GM12878 (cell line): ENCODE data around the gene SOS1. TPM values are rescaled to one million over a fixed set of nuclear protein-coding genes. Genes with fewer than 3 reads are reported as not detected.

ENCODE experiments used
- ATAC-seq: fragments of 200-7000 bp; cut with Tn5 transposase; 3 replicates; pipeline ENCODE4 v1.9.1; 2020; ENCODE audit warnings: mild to moderate bottlenecking, moderate library complexity
- BruUV-seq: library from RNA; stranded (reverse); fragments of 400-500 nt; replicated peaks from 2 replicates; lab custom pipeline; 2021; lab: Mats Ljungman, UMichigan
- CTCF ChIA-PET: fragments of 300-600 bp; sonication (Branson Sonifier 250); formaldehyde crosslinking; extraction: SDS; loops from one replicate; lab custom pipeline; 2021; ENCODE audit warnings: inconsistent platforms; lab: Yijun Ruan, JAX
- POLR2A ChIA-PET: fragments of 350-600 bp; formaldehyde crosslinking; extraction: SDS; loops from one replicate; lab custom pipeline; 2021; ENCODE audit warnings: inconsistent platforms; lab: Charles Lee
- RAD21 ChIA-PET: fragments of 300-600 bp; sonication (Branson Sonifier 250); formaldehyde crosslinking; loops from one replicate; lab custom pipeline; 2023; ENCODE audit warnings: antibody characterized with exemption; ENCODE audit not compliant: unreplicated experiment; lab: Charles Lee
- SMC1A ChIA-PET: fragments of 300-600 bp; sonication (Branson Sonifier 250); formaldehyde crosslinking; loops from one replicate; lab custom pipeline; 2023; ENCODE audit not compliant: unreplicated experiment, uncharacterized antibody; lab: Charles Lee
- DNase-seq: peaks from one replicate; pipeline ENCODE4 v3.0.0-alpha.2; 2011; ENCODE audit warnings: low read depth, low spot score
- FAIRE-seq: peaks from 3 replicates; lab custom pipeline; 2011; peaks lifted over from hg19 to GRCh38; lab: Jason Lieb, UNC
- H2AFZ ChIP-seq: 2 replicates; pipeline ENCODE4 v1.6.0; 2011; ENCODE audit warnings: low read depth, low read length, control low read depth; ENCODE audit not compliant: control insufficient read depth
- H3K27ac ChIP-seq: 2 replicates; pipeline ENCODE4 v1.5.1; 2011; ENCODE audit warnings: control low read depth; ENCODE audit not compliant: control insufficient read depth, insufficient read depth
- H3K27me3 ChIP-seq, 2 experiments: replicated peaks in 1 of 2; 2 replicates each; pipeline versions ENCODE4 v1.6.0 to v1.6.1; 2011; ENCODE audit warnings: low read length in 1 of 2; ENCODE audit not compliant: control insufficient read depth in 2 of 2, insufficient read depth in 2 of 2
- H3K36me3 ChIP-seq, 2 experiments: 2 replicates each; pipeline ENCODE4 v1.5.1; 2011; ENCODE audit warnings: low read length in 1 of 2; ENCODE audit not compliant: control insufficient read depth in 2 of 2, insufficient read depth in 2 of 2
- H3K4me1 ChIP-seq: 2 replicates; pipeline ENCODE4 v1.6.1; 2011; ENCODE audit warnings: mild to moderate bottlenecking, low read length, moderate library complexity, mixed read lengths; ENCODE audit not compliant: control insufficient read depth, insufficient read depth
- H3K4me2 ChIP-seq: 2 replicates; pipeline ENCODE4 v1.6.0; 2011; ENCODE audit warnings: control low read depth; ENCODE audit not compliant: control insufficient read depth, insufficient read depth
- H3K4me3 ChIP-seq: fragments of 200-600 bp; sonication (generic); 2 replicates; pipeline ENCODE4 v1.5.1; 2016
- H3K79me2 ChIP-seq: 2 replicates; pipeline ENCODE4 v1.6.0; 2011; ENCODE audit warnings: low read length; ENCODE audit not compliant: control insufficient read depth, insufficient read depth
- H3K9ac ChIP-seq: 2 replicates; pipeline ENCODE4 v1.8.0; 2011; ENCODE audit warnings: low read length, control low read depth, mixed read lengths; ENCODE audit not compliant: control insufficient read depth, insufficient read depth
- H3K9me3 ChIP-seq: replicated peaks from 3 replicates; pipeline ENCODE4 v1.5.1; 2011; ENCODE audit warnings: mild to moderate bottlenecking, low read length; ENCODE audit not compliant: control insufficient read depth, insufficient read depth
- H4K20me1 ChIP-seq: 2 replicates; pipeline ENCODE4 v1.6.0; 2011; ENCODE audit not compliant: control insufficient read depth, insufficient read depth
- BHLHE40 ChIP-seq, 2 experiments: fragments of 450-650 bp in 1 of 2; IDR thresholded peaks; 2 replicates each; pipeline ENCODE4 v1.6.1; 2011 to 2017; ENCODE audit warnings: low read depth in 2 of 2, borderline replicate concordance in 1 of 2, improper control_type of control experiment in 1 of 2, low read length in 1 of 2, mild to moderate bottlenecking in 1 of 2
- CREB1 ChIP-seq: IDR thresholded peaks from 2 replicates; pipeline ENCODE4 v1.6.1; 2012; ENCODE audit warnings: low read depth, mild to moderate bottlenecking, inconsistent platforms
- DPF2 ChIP-seq: fragments of 450-650 bp; IDR thresholded peaks from 2 replicates; pipeline ENCODE4 v1.6.1; 2017; ENCODE audit warnings: mild to moderate bottlenecking
- EZH2 ChIP-seq: IDR thresholded peaks from 2 replicates; pipeline ENCODE4 v1.6.1; 2012; ENCODE audit warnings: low read depth, mild to moderate bottlenecking, control low read depth, inconsistent platforms, low read length, borderline replicate concordance; ENCODE audit not compliant: control insufficient read depth
- JUNB ChIP-seq: IDR thresholded peaks from 2 replicates; pipeline ENCODE4 v1.6.1; 2016; ENCODE audit warnings: antibody characterized with exemption, mild to moderate bottlenecking
- RFX5 ChIP-seq: IDR thresholded peaks from 2 replicates; pipeline ENCODE4 v1.6.1; 2011; ENCODE audit warnings: low read depth, low read length, improper control_type of control experiment
- SIN3A ChIP-seq: IDR thresholded peaks from 2 replicates; pipeline ENCODE4 v1.6.1; 2012; ENCODE audit warnings: low read depth, low read length, improper control_type of control experiment
- SMAD1 ChIP-seq: fragments of 450-650 bp; IDR thresholded peaks from 2 replicates; pipeline ENCODE4 v1.6.1; 2018; ENCODE audit warnings: mild to moderate bottlenecking, low read depth; ENCODE audit not compliant: partially characterized antibody
- SMAD5 ChIP-seq: IDR thresholded peaks from 2 replicates; pipeline ENCODE4 v1.6.1; 2016; ENCODE audit warnings: antibody characterized with exemption, low read depth
- ZZZ3 ChIP-seq: IDR thresholded peaks from 2 replicates; pipeline ENCODE4 v1.6.1; 2011; ENCODE audit warnings: low read depth; ENCODE audit not compliant: control insufficient read depth, insufficient read length
- WGBS: methylation state at CpG from one replicate; pipeline ENCODE4 v1.1.6; 2016; ENCODE audit warnings: low lambda C conversion rate; ENCODE audit not compliant: insufficient replicate concordance, insufficient coverage; ENCODE audit errors: missing lambda C conversion rate; 5-methylcytosine and 5-hydroxymethylcytosine counted together
- in situ Hi-C: fragments of 300-500 bp; cut with MboI; formaldehyde crosslinking; loops from 9 replicates; pipeline ENCODE4 v1.14.3; 2018; ENCODE audit warnings: mixed read lengths
- intact Hi-C: fragments of 100-400 bp; cut with micrococcal nuclease; formaldehyde crosslinking; loops from one replicate; pipeline ENCODE4 v1.14.2; 2022; ENCODE audit not compliant: unreplicated experiment
- polyA plus RNA-seq, 11 experiments: library from polyadenylated mRNA; depleted of rRNA in 4 of 11; unstranded in 6 of 11; stranded (reverse) in 5 of 11; fragments of >200 nt; fragmentation: Nextera tagmentation in 4 of 11; fragmentation: Illumina TruSeq in 1 of 11; extraction: Ambion mirVana in 4 of 11; extraction: Trizol in 1 of 11; gene quantifications; 1 replicate in 1 of 11; 2 replicates in 10 of 11; pipeline versions ENCODE4 v1.2.1 to v1.2.3, GENCODE V29; 2011 to 2016; ENCODE audit warnings: inconsistent platforms in 2 of 11, missing spikeins in 2 of 11, low read depth in 1 of 11
- total RNA-seq, 4 experiments: library from RNA; depleted of rRNA in 3 of 4; stranded (reverse); fragments of >200 nt in 3 of 4; fragmentation: Illumina TruSeq in 1 of 4; extraction: Trizol in 1 of 4; gene quantifications; 2 replicates each; pipeline versions ENCODE4 v1.2.1 to v1.2.3, GENCODE V29; 2013 to 2021
- TF ChIP-seq, protein P1 (sequence below): IDR thresholded peaks from 2 replicates; pipeline ENCODE4 v1.6.1; 2011; ENCODE audit warnings: low read depth, low read length, improper control_type of control experiment, borderline replicate concordance
- TF ChIP-seq, protein P2 (sequence below): fragments of 450-650 bp; IDR thresholded peaks from 2 replicates; pipeline ENCODE4 v1.6.1; 2017; ENCODE audit warnings: low read depth, mild to moderate bottlenecking, moderate library complexity
- TF ChIP-seq, protein P3 (sequence below): fragments of 450-650 bp; IDR thresholded peaks from 2 replicates; pipeline ENCODE4 v1.6.1; 2017; ENCODE audit warnings: antibody characterized with exemption, mild to moderate bottlenecking, moderate library complexity

SOS1 gene
- total and polyA plus RNA-seq, 10 of the 15 experiments (the other 5 are each of a cell fraction or from before 2014, with no cell fraction given), result 2.1 to 24.1 (median 8.5) TPM

DNA sequence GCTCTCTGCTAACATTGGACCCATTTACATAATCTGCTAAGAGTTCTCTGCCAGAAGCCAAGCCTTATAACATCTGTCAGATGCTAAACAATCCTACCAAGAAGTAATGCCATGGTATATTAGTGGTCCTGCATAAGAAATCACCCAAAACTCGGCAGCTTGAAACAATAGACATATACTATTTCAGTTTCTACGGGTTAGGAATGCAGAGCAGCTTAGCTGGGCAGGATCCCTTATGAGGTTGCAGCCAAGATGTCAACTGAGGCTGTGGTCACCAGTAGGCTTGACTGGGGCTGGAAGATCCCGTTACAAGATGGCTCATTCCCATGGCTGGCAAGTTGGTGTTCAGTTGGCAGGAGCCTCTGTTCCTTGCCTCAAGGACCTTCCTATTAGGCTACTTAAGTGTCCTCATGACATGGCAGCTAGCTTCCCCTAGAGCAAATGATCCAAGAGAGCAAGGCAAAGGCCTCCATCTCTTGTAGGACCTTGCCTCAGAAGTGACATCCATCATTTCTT lies 25.1 kb upstream of the SOS1 start:
- intact Hi-C loops (no loop called here), in situ Hi-C loops (no loop called here)
- Histone ChIP-seq H3K4me1 (no peaks in the 10 kb centered on the region), H3K9ac (no peak overlapping the region), H3K36me3 (no peaks in the 10 kb centered on the region), H3K9me3 (no peaks in the 10 kb centered on the region), H3K79me2 (no peaks in the 10 kb centered on the region), H3K4me3 (no peak overlapping the region), H3K27me3 (no peaks in the 10 kb centered on the region; a peak in 1 of 4 replicates), H4K20me1 (no peaks in the 10 kb centered on the region), H3K4me2 (no peak overlapping the region), H3K27ac (no peak overlapping the region), H2AFZ (no peak overlapping the region)
- ChIA-PET SMC1A (interaction anchor here (0.6 kb wide), 1 partner anchor 16 kb away, joined by 3 read pairs; no protein-coding TSS in a partner anchor), CTCF (no interaction called here), RAD21 (no interaction called here), POLR2A (interaction anchor here (0.7 kb wide), 1 partner anchor 1215 kb away, joined by 3 read pairs; no protein-coding TSS in a partner anchor)
- DNase-seq, result no peak
- 39% methylated on average over 3 of the region's 3 CpGs for WGBS
- FAIRE-seq, result no peak
- no TSS peak for BruUV-seq
- TF ChIP-seq ZZZ3 (no peak), SMAD1 (no peak), BHLHE40 (IDR thresholded peaks at IDR 0.05; ENCODE audit: borderline replicate concordance in 1 of 2, low read depth in 2 of 2, low read length in 1 of 2) (no peak), JUNB (no peak), EZH2 (no peak), RFX5 (no peak), CREB1 (no peak), SMAD5 (no peak), DPF2 (no peak), SIN3A (no peak)
- TF ChIP-seq, protein P1, sequence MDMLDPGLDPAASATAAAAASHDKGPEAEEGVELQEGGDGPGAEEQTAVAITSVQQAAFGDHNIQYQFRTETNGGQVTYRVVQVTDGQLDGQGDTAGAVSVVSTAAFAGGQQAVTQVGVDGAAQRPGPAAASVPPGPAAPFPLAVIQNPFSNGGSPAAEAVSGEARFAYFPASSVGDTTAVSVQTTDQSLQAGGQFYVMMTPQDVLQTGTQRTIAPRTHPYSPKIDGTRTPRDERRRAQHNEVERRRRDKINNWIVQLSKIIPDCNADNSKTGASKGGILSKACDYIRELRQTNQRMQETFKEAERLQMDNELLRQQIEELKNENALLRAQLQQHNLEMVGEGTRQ, result no peak
- TF ChIP-seq, protein P2, sequence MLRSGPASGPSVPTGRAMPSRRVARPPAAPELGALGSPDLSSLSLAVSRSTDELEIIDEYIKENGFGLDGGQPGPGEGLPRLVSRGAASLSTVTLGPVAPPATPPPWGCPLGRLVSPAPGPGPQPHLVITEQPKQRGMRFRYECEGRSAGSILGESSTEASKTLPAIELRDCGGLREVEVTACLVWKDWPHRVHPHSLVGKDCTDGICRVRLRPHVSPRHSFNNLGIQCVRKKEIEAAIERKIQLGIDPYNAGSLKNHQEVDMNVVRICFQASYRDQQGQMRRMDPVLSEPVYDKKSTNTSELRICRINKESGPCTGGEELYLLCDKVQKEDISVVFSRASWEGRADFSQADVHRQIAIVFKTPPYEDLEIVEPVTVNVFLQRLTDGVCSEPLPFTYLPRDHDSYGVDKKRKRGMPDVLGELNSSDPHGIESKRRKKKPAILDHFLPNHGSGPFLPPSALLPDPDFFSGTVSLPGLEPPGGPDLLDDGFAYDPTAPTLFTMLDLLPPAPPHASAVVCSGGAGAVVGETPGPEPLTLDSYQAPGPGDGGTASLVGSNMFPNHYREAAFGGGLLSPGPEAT, result no peak
- TF ChIP-seq, protein P3, sequence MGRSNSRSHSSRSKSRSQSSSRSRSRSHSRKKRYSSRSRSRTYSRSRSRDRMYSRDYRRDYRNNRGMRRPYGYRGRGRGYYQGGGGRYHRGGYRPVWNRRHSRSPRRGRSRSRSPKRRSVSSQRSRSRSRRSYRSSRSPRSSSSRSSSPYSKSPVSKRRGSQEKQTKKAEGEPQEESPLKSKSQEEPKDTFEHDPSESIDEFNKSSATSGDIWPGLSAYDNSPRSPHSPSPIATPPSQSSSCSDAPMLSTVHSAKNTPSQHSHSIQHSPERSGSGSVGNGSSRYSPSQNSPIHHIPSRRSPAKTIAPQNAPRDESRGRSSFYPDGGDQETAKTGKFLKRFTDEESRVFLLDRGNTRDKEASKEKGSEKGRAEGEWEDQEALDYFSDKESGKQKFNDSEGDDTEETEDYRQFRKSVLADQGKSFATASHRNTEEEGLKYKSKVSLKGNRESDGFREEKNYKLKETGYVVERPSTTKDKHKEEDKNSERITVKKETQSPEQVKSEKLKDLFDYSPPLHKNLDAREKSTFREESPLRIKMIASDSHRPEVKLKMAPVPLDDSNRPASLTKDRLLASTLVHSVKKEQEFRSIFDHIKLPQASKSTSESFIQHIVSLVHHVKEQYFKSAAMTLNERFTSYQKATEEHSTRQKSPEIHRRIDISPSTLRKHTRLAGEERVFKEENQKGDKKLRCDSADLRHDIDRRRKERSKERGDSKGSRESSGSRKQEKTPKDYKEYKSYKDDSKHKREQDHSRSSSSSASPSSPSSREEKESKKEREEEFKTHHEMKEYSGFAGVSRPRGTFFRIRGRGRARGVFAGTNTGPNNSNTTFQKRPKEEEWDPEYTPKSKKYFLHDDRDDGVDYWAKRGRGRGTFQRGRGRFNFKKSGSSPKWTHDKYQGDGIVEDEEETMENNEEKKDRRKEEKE, result no peak
- ATAC-seq, result no peak
